ENCODE results near the gene IL19.
A peak's percentile ranks its signal among the peaks of the same experiment; 100 is the strongest.

The IL19 gene

DNA sequence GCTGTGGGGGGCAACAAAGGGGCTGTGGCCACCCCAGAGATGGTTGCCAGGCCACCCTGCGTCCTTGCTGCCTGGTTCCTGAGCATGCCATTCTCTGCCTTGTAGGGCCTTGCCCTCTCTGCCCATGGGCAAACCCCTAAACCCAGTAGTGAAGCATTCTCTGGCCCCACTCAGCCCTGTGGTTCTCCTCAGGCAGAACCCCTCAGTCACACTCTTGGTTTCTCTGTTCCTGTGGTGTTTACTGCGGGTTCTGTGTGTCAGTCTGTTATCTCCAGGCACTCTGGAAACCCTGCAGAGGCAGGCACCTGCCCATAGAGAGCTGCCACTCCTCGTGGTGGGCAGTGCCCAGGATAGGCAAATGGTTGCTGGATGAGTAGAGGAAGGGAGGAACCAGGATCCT lies 41.1 kb upstream of the IL19 start:
- peaks cover 3% of the 10 kb centered on the region for H3K4me1 ChIP-seq (ENCODE audit: control insufficient read depth, insufficient read depth, low read length, poor library complexity, severe bottlenecking)
- H3K27ac ChIP-seq (ENCODE audit: low read depth, low read length, severe bottlenecking), result no peak overlapping the region
- no peak overlapping the region for H3K4me3 ChIP-seq (ENCODE audit: extremely low read depth, insufficient read depth, low read length, poor library complexity, severe bottlenecking)
- H3K9me3 ChIP-seq (ENCODE audit: control insufficient read depth, low read length), result no peaks in the 10 kb centered on the region
- WGBS, 2 experiments (ENCODE audit: insufficient coverage in 2 of 2), result 84 to 100% methylated on average over 2 to 3 of the region's 3 CpGs
- peaks cover 66% of the 10 kb centered on the region for H3K36me3 ChIP-seq (ENCODE audit: control insufficient read depth, insufficient read depth, low read length)

GRCh38 chr1:206732508-206732907 lies 38.1 kb upstream of the IL19 start:
- Histone ChIP-seq H3K27ac (ENCODE audit: low read depth, low read length, severe bottlenecking) (no peak overlapping the region), H3K9me3 (ENCODE audit: control insufficient read depth, low read length) (no peaks in the 10 kb centered on the region), H3K36me3 (ENCODE audit: control insufficient read depth, insufficient read depth, low read length) (peaks cover 86% of the 10 kb centered on the region), H3K4me1 (ENCODE audit: control insufficient read depth, insufficient read depth, low read length, poor library complexity, severe bottlenecking) (peaks cover 3% of the 10 kb centered on the region), H3K4me3 (ENCODE audit: extremely low read depth, insufficient read depth, low read length, poor library complexity, severe bottlenecking) (no peak overlapping the region)
- WGBS, 2 experiments (ENCODE audit: insufficient coverage in 2 of 2), result 93 to 98% methylated on average over 7 to 10 of the region's 11 CpGs

GRCh38 chr1:206732992-206733391 lies 37.6 kb upstream of the IL19 start:
- H3K36me3 ChIP-seq (ENCODE audit: control insufficient read depth, insufficient read depth, low read length), result peaks cover 85% of the 10 kb centered on the region
- 93 to 100% methylated on average over 1 to 4 of the region's 11 CpGs for WGBS, 2 experiments (ENCODE audit: insufficient coverage in 2 of 2)

GRCh38 chr1:206734499-206735142 lies 36.0 kb upstream of the IL19 start:
- no peak overlapping the region for H3K4me3 ChIP-seq (ENCODE audit: extremely low read depth, insufficient read depth, low read length, poor library complexity, severe bottlenecking)
- H3K27ac ChIP-seq (ENCODE audit: low read depth, low read length, severe bottlenecking), result no peak overlapping the region
- peaks cover 75% of the 10 kb centered on the region for H3K36me3 ChIP-seq (ENCODE audit: control insufficient read depth, insufficient read depth, low read length)
- peaks cover 7% of the 10 kb centered on the region for H3K4me1 ChIP-seq (ENCODE audit: control insufficient read depth, insufficient read depth, low read length, poor library complexity, severe bottlenecking)
- WGBS, 2 experiments (ENCODE audit: insufficient coverage in 2 of 2), result 71 to 77% methylated on average over 8 to 9 of the region's 9 CpGs
- no peaks in the 10 kb centered on the region for H3K9me3 ChIP-seq (ENCODE audit: control insufficient read depth, low read length)

More at GRCh38 chr1:206732992-206733391, 37.6 kb upstream of the IL19 start:
- peaks cover 3% of the 10 kb centered on the region for H3K4me1 ChIP-seq (ENCODE audit: control insufficient read depth, insufficient read depth, low read length, poor library complexity, severe bottlenecking)
- no peak overlapping the region for H3K4me3 ChIP-seq (ENCODE audit: extremely low read depth, insufficient read depth, low read length, poor library complexity, severe bottlenecking)
- H3K27ac ChIP-seq (ENCODE audit: low read depth, low read length, severe bottlenecking), result no peak overlapping the region
- no peaks in the 10 kb centered on the region for H3K9me3 ChIP-seq (ENCODE audit: control insufficient read depth, low read length)

- Histone ChIP-seq H3K9me3 (ENCODE audit: control insufficient read depth, low read length) (no peaks in the 10 kb centered on the region), H3K4me3 (ENCODE audit: extremely low read depth, insufficient read depth, low read length, poor library complexity, severe bottlenecking) (no peak overlapping the region), H3K36me3 (ENCODE audit: control insufficient read depth, insufficient read depth, low read length) (peaks cover 65% of the 10 kb centered on the region), H3K4me1 (ENCODE audit: control insufficient read depth, insufficient read depth, low read length, poor library complexity, severe bottlenecking) (peaks cover 7% of the 10 kb centered on the region), H3K27ac (ENCODE audit: low read depth, low read length, severe bottlenecking) (no peak overlapping the region)
- 64 to 75% methylated on average over 3 to 5 of the region's 5 CpGs for WGBS, 2 experiments (ENCODE audit: insufficient coverage in 2 of 2)
Measured at GRCh38 chr1:206735553-206736031, 35.0 kb upstream of the IL19 start.

DNA sequence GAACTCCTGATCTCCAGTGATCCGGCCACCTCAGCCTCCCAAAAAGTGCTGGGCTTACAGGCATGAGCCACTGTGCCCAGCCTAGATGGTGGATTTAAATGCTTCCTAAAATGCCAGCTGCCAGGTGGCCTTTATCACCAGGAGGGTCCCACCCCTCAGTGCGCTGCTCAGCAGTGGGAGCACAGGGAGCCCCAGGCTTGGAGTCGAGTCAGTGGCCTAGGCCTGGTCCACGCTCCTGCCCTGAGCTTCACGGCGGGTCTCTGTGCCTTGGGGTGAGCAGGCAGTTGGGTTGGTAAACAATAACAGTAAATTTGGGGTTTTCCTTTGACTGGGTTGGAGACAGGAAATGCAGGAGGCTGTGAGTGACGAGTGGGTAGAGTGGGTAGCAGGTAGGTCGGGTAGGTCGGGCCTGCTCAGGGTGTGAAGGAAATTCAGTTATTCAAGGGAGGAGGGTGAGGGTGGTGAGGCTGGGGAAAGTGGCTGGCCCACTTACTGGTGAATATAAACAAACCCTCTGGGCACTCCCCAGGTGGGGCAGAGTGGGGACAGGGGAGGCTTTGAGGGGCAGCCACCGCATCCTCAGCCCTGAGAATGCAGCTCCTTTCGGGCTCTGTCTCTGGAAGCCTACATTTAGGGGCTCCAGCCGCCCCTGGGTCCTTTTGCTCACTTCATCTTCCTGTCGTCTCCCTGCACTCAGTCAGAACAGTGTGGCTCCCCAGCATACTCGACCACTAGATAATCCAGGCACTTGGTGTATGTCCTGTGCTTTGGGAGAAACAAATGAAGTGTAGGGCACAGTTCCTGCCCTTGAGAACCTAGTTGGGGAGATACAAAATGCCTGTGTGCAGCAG lies 33.5 kb upstream of the IL19 start:
- peak overlapping the region; percentile 16 for H3K27ac ChIP-seq (ENCODE audit: low read depth, low read length, severe bottlenecking)
- H3K4me3 ChIP-seq (ENCODE audit: extremely low read depth, insufficient read depth, low read length, poor library complexity, severe bottlenecking), result no peak overlapping the region
- H3K36me3 ChIP-seq (ENCODE audit: control insufficient read depth, insufficient read depth, low read length), result peaks cover 50% of the 10 kb centered on the region
- H3K4me1 ChIP-seq (ENCODE audit: control insufficient read depth, insufficient read depth, low read length, poor library complexity, severe bottlenecking), result peaks cover 7% of the 10 kb centered on the region
- WGBS, 2 experiments (ENCODE audit: insufficient coverage in 2 of 2), result 94 to 97% methylated on average over 12 of the region's 14 CpGs
- H3K9me3 ChIP-seq (ENCODE audit: control insufficient read depth, low read length), result no peaks in the 10 kb centered on the region

- Histone ChIP-seq H3K27ac (ENCODE audit: low read depth, low read length, severe bottlenecking) (peak overlapping the region; percentile 16), H3K36me3 (ENCODE audit: control insufficient read depth, insufficient read depth, low read length) (peaks cover 43% of the 10 kb centered on the region), H3K4me3 (ENCODE audit: extremely low read depth, insufficient read depth, low read length, poor library complexity, severe bottlenecking) (no peak overlapping the region), H3K9me3 (ENCODE audit: control insufficient read depth, low read length) (no peaks in the 10 kb centered on the region), H3K4me1 (ENCODE audit: control insufficient read depth, insufficient read depth, low read length, poor library complexity, severe bottlenecking) (peaks cover 8% of the 10 kb centered on the region)
- WGBS, 2 experiments (ENCODE audit: insufficient coverage in 2 of 2), result 100% methylated on average over 1 of the region's 3 CpGs; no CpG with 5 or more reads in 1 of the 2 experiments
Measured at GRCh38 chr1:206737729-206738201, 32.8 kb upstream of the IL19 start.

GRCh38 chr1:206738370-206739366 lies 31.9 kb upstream of the IL19 start:
- Histone ChIP-seq H3K9me3 (ENCODE audit: control insufficient read depth, low read length) (no peaks in the 10 kb centered on the region), H3K27ac (ENCODE audit: low read depth, low read length, severe bottlenecking) (no peak overlapping the region), H3K4me1 (ENCODE audit: control insufficient read depth, insufficient read depth, low read length, poor library complexity, severe bottlenecking) (peaks cover 11% of the 10 kb centered on the region), H3K4me3 (ENCODE audit: extremely low read depth, insufficient read depth, low read length, poor library complexity, severe bottlenecking) (no peak overlapping the region), H3K36me3 (ENCODE audit: control insufficient read depth, insufficient read depth, low read length) (peaks cover 37% of the 10 kb centered on the region)
- 29 to 33% methylated on average over 2 of the region's 3 CpGs for WGBS, 2 experiments (ENCODE audit: insufficient coverage in 2 of 2)

- peaks cover 11% of the 10 kb centered on the region for H3K4me1 ChIP-seq (ENCODE audit: control insufficient read depth, insufficient read depth, low read length, poor library complexity, severe bottlenecking)
Measured at GRCh38 chr1:206739411-206740076, 31.0 kb upstream of the IL19 start.

More at GRCh38 chr1:206739411-206740076, 31.0 kb upstream of the IL19 start:
- H3K9me3 ChIP-seq (ENCODE audit: control insufficient read depth, low read length), result no peaks in the 10 kb centered on the region
- no peak overlapping the region for H3K4me3 ChIP-seq (ENCODE audit: extremely low read depth, insufficient read depth, low read length, poor library complexity, severe bottlenecking)
- 50 to 67% methylated on average over 3 of the region's 5 CpGs for WGBS, 2 experiments (ENCODE audit: insufficient coverage in 2 of 2)
- no peak overlapping the region for H3K27ac ChIP-seq (ENCODE audit: low read depth, low read length, severe bottlenecking)
- peaks cover 29% of the 10 kb centered on the region for H3K36me3 ChIP-seq (ENCODE audit: control insufficient read depth, insufficient read depth, low read length)

Measured in mesodermal cell (in vitro differentiated cells).